RPMI7951 (cell line): ENCODE data around the gene PKD1. TPM values are rescaled to one million over a fixed set of nuclear protein-coding genes. Genes with fewer than 3 reads are reported as not detected.

Experiments
- DNase-seq: peaks from one replicate; pipeline ENCODE4 v3.0.0-alpha.2; 2012; ENCODE audit warnings: low read depth
- total RNA-seq: library from RNA; depleted of rRNA; stranded (reverse); fragments of >200 nt; shearing (Covaris generic); gene quantifications from 2 replicates; pipeline ENCODE4 v1.2.3, GENCODE V29; 2014

Gene PKD1
- total RNA-seq, 1 experiment from 2014 or later: 19.1 TPM

GRCh38 chr16:2074071-2074470 lies 61.6 kb downstream of the PKD1 start:
- DNase-seq: no peak

DNA sequence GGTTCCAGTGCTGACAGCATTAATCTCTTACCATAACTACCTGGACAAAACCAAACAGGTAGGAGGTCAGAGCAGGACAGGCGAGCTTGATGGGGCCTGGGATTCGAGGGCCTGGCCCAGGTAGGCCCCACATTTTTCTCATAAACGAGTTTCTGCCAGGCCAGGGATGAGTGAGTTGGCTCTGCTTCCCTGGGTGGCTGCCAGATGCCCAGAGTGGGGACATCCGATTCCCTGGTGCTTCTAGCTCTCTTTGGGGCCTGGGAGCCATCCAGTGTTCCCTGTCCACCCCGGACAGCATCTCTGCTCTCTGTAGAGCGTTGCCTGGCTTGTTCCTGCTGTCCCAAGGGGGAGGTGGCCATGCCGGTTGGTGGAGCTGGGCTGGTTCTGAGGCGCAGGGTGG lies 62.8 kb downstream of the PKD1 start:
- no peak for DNase-seq

GRCh38 chr16:2071454-2072202 lies 64.1 kb downstream of the PKD1 start:
- no peak for DNase-seq

DNA sequence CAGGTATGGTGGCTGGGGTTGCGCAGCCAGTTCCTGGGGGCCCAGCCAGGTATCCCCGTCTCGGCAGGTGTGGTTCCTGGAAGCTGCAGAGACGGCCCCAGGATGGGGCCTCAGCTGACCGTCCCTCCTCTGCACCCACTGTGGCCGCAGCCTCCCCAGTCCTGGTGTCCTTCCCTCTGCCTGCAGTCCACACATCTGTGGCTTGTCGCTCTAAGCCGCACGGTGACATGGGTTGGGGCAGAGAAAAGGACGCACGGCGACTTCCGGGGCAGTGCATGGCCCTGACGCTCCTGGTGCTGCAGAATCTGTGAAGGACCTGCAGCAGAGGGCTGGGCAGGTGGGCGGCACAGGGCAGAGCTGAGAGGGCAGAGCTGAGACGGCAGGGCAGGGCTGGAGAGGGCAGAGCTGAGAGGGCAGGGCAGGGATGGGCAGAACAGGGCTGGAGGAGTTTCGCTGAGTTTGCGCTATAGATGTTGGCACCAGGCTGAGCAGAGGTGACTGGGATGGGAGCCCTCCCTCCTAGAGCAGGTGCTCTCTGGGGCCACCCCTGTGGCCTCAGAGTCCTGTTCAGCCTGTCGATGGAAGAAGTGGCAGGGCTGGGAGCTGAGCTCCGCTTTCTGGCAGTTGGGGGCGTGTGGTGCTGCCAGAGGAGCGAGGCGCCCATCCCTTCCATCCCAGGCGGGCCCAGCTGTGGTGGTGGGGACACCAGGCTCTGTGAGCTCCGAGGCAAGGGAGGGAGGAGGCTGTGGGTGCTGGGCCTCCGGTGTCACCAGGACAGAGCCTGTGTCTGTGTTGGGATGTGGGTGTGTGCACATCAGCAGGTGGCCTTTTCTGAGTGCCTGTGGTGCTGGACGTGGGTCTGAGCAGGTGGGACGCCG lies 64.9 kb downstream of the PKD1 start:
- no peak for DNase-seq

- no peak for DNase-seq
Measured at GRCh38 chr16:2066139-2066538, 69.6 kb downstream of the PKD1 start.

DNA sequence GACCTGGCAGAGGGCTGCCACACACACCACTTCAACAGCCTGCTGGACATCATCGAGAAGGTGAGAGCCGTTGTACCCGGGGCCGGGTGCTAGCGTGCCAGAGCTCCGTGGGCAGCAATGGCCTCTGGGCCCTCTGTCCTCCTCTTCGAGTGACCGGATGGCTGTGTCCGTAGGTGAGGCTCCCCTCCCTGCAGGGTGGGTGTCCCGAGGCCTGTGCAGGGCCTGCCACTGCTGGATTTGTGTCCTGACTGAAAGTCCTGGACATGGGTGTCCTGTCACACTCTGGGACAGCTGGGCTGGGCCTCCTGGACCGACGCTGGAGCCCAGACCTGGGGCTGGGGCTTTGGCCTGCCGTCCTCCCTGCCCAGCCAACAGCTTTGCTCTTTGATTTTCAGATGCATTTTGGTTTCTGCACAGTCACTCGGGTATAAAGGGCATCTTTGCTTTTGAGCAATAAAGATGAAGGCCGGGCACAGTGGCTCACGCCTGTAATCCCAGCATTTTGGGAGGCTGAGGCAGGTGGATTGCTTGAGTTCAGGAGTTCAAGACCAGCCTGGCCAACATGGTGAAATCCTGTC lies 71.2 kb downstream of the PKD1 start:
- DNase-seq: no peak

- DNase-seq: no peak
Measured at GRCh38 chr16:2063861-2064260, 71.8 kb downstream of the PKD1 start.

DNA sequence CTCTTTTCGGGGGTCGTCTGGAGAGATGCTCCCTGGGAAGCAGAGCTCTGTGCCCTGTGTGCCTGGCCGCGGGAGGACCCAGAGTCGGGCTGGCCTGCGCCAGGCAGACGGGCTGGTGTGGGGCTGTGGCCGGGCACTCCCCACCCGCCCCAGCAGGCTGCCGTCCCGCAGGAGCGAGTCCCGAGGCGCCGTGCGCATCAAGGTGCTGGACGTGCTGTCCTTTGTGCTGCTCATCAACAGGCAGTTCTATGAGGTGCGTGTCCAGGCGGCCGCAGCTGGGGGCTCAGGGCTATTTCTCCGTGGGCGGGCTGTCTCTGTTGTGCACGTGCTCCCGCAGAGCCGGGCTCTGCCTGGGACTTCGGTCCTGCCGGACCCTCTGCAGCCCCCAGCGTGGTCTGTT lies 72.9 kb downstream of the PKD1 start:
- DNase-seq: no peak

DNA sequence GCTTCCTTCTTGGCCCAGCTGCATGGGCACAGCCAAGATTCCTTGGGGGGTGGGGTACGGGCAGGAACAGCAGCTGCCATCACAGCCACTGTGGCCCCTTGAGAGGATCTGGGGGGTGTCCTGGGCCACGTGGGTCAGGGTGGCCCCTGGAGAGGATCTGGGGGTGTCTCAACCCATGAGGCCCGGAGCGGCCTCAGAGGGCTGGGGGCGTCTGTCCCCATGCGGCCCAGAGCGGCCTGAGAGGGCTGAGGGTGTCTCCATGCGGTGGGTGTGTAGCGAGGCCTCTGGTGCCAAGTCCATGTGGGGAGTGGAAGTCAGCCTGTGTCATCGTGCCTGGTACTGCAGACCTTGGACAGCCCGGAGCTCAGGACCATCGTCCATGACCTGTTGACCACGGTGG lies 74.2 kb downstream of the PKD1 start:
- DNase-seq: no peak

- DNase-seq: no peak
Measured at GRCh38 chr16:2061023-2061422, 74.7 kb downstream of the PKD1 start.

DNA sequence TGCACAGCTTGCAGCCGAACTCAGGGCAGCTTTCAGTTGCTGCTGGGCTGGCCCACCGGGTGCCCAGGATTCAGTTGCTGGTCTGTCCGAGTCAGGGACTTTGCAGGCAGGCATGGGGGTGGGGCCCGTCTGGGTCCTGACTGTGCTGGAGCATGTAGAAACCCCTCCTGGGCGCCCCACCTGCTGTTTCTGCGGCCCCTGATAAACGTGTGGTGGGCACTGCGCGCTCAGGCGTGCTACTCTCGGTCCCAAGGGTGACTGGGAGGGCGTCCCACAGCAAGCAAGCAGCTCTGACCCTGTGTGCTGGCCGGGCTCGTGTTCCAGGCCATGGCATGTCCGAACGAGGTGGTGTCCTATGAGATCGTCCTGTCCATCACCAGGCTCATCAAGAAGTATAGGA lies 75.4 kb downstream of the PKD1 start:
- DNase-seq: no peak

- DNase-seq: no peak
Measured at GRCh38 chr16:2058872-2059271, 76.8 kb downstream of the PKD1 start.

DNA sequence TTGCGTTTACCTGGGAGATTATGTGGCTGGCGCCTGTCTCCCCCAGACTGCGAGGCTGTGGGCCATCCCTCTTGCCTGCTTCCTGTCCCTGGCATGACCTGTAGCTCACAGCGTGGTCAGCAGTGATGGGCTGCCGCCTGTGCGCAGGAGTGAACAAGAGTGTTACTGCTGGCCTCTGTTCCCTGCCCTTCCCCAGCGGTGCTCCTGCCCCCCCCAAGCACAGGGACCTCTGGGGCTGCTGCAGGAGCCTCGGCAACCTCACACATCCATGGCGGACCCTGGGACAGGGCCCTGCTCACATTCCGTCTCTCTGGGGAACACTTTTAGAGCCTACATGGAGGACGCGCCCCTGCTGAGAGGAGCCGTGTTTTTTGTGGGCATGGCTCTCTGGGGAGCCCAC lies 77.3 kb downstream of the PKD1 start:
- DNase-seq: no peak

DNA sequence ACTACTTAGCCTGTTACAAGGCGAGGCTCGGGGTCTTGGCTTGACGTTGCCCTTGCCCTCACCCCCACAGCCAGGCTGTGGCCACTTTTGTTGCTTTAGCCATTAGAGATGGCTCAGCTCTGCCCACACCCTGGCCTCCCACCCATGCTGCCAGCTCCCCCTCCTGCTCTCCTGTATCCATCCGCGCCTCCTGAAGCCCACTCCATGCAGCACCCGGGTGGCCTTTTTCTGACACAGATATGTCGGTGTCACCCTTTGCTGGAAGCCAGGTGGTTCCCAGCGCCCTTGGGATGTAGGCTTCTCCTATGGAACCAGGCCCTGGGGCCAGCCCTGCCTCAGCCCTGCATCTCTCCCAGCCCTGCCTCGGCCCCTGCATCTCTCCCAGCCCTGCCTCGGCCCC lies 78.3 kb downstream of the PKD1 start:
- no peak for DNase-seq

DNA sequence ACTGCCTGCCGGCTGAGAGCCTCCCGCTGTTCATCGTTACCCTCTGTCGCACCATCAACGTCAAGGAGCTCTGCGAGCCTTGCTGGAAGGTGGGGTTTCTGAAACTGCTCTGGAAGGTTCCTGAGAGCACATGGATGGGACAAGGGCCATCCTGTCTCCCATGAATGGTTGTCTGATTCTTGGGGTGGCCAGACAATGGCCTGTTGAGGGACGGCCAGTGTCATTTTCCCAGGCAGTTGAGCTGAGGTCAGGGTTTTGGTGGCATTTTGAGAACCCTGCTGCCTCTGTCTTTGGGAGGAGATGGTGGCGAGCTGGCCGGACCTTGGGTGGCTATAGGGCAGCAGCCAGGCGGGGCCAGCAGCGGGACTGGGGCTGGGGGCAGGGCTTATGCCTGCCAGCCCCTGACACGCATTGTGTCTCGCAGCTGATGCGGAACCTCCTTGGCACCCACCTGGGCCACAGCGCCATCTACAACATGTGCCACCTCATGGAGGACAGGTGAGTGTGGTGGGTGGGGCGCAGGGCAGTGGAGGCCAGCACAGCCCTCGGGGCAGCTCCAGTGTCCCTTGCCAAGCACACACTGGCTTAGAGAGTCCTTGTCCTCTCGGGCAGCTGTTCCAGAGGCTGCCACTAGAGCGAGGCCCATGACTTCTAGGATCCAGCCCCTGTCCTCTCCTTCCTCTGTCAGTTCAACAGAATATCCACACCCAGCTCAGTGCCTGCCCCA lies 78.9 kb downstream of the PKD1 start:
- no peak for DNase-seq

GRCh38 chr16:2056077-2056476 lies 79.6 kb downstream of the PKD1 start:
- DNase-seq: no peak

GRCh38 chr16:2054543-2055245 lies 81.0 kb downstream of the PKD1 start:
- no peak for DNase-seq

DNA sequence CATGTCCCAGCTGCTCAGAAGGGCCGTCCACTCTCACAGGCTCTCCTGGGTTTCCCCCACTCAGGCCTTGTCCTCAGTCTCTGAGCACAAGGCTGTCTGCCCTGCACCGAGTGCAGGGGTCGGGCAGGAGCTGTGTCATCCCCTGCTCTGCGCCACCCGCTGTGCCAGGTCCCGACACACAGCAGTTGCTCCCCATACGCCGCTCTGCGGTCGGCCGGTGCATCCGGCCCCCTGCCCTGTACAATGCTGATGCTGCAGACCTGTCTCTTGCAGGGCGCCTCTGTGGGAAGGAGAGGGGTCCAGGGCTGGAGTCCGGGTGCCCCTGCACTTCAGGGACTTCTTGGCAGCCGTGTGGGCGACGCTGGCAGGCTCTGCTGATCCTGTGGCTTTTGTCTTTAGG lies 81.8 kb downstream of the PKD1 start:
- no peak for DNase-seq

DNA sequence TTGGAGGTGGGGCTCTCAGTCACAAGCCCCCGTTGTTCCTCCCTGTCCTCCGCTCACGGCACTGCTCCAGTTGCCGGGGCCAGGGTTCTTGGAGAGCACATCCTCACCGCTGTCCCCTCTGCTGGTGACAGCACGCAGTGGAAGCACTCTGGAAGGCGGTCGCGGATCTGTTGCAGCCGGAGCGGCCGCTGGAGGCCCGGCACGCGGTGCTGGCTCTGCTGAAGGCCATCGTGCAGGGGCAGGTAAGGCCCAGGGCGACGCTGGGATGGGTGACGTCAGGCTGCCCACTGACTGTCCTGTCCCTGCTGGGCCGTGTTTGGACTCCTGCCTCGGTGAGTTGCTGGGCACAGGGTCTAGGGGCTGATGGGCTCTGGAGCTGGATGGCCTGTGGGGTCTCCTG lies 82.5 kb downstream of the PKD1 start:
- no peak for DNase-seq

GRCh38 chr16:2048116-2048543 lies 87.6 kb downstream of the PKD1 start:
- DNase-seq: no peak

- peak; percentile 91 for DNase-seq
Measured at GRCh38 chr16:2047330-2048115, 88.2 kb downstream of the PKD1 start, which contains the start of the genes NTHL1 and TSC2. NTHL1 (minus strand) TSS chr16:2047834; CDS start chr16:2047823, 11 bp downstream. TSC2 (plus strand) TSS chr16:2047985; CDS start chr16:2048616, 631 bp downstream.
